SW 1271 (cell line): ENCODE measurements around the gene SNX9.

Experiments
- DNase-seq, 2 experiments: peaks; one replicate each; lab custom pipeline; 2025; lab: John Stamatoyannopoulos, UW

SNX9 gene

GRCh38 chr6:157804448-157805327 lies 18.4 kb upstream of the SNX9 start:
- no peak for DNase-seq

DNA sequence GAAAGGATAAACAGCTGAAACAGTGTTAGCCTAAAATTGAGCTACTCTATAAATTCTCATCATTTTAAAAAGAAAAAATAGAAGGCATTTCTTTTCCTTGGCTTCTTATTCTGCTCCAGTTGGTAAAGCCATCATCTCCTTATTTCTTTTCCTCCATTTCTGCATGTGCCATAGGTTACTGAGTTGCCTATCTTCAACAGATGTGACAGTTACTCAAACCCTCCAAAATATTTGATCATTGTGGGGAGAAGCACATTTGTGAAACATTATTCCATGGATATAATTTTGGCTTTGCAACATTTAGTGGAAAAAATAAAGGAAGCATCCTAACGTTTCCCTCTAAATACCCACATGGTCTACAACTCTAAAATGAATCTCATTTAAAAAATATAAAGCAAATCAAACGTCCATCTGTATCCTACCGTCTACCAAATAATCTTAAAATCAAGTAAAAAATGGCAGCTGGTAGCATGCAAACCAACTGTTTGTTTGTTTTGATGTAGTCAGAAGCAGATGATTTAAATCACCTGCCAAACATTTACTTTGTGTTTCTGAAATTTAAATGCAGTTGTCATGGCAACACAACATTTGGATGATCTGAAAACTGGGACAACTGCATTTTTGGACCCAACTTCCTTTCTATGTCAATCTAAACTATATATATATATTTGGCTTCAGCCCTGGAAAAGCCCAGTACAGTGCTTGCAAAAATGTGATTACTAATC lies 16.8 kb upstream of the SNX9 start:
- no peak for DNase-seq

DNA sequence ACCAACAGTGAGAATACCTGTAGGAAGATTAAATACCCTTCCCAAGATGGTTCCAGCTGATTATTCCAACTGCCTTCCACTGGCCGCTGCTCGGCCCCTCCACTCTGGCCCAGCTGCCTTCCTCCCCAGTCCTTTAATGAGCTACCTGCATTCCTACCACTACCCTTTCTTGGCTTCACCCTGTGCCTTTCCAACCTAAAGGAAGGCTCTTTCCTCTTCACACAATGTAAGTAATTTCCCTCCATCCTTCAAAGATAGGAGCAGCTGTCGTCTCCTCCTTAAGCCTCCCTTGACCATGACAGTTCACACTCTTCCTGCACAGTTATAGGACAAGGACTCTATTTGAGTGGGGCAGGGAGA lies 16.2 kb upstream of the SNX9 start:
- DNase-seq = no peak

DNA sequence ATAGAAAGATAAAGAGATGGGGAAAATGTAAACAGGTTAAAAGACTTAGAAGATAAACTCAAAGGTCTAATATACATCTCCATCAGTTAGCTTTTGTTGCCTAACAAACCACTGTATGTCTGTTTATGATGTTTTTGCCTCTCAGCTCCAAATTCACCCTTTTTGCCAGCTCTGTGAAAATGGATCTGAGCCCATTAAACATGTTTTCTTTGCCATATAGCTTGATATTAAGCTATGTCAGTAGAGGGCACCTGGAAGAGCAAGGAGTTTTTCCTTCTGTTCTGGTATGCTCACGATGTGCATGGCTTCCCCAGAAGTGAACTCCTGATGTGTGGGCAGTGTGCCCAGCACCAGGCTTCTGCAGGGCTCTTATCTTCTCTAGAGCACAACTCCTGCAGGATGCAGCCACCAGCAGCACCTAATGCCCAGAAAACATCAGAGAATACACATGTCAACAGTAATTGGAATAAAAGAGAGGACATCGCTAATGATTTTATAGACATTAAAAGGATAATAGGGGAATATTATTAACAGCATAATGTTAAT lies 14.6 kb upstream of the SNX9 start:
- no peak for DNase-seq

DNA sequence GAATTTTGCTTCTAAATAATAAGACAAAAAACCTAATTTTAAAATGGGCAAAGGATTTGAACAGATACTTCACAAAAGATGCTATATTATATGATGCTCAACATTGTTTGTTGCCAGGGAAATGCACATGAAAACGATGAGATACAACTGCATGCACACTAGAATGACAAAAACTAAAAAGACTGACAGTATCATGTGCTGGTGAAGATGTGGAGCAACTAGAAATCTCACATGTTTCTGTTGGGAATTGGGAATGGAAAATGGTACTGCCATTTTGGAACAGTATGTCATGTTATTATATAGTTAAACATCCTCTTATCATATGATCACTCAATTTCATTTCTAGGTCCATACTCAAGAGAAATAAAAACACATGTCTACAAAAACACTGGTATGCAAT lies 13.4 kb upstream of the SNX9 start:
- DNase-seq = no peak

- no peak for DNase-seq
These were observed 11.9 kb upstream of the SNX9 start for GRCh38 chr6:157811137-157811475.

- no peak for DNase-seq
These were observed 11.4 kb upstream of the SNX9 start for GRCh38 chr6:157811476-157812173.

DNA sequence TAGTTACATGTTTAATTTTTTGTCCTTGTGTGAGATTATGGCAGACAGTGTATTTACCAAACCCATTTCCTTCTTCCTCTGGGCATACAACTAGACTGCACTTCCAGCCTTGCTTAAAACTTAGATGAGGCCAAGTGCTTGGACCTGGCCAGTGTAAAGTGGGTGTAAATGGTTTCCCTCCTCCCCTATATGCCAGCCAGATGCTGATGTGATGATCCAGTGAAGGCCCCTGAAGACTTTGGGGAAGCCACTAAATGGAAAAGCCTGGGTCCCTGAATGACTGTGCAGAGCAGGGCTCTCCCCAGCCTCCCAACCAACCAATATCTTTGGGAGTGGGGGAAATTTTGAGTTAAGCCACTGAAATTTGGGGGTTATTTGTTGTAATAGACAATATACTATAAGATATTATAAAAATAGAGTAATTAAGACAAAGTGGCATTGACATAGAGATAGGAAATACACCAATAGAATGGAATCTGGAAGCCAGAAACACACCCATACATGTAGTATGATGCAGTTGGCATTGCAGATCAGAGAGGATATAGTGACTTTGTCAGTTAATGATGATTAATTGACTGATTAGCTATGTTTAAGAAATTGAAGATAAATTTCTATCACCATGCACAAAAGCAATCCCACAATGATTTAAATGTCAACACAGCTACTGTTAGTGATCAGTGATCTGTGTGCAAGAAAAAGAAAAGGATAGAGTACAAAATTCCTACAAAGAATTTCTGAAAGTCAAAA lies 10.4 kb upstream of the SNX9 start:
- DNase-seq = no peak

- DNase-seq = no peak
These were observed 9.9 kb upstream of the SNX9 start for GRCh38 chr6:157813191-157813590.

- DNase-seq = no peak
These were observed 9.1 kb upstream of the SNX9 start for GRCh38 chr6:157813750-157814455.

DNA sequence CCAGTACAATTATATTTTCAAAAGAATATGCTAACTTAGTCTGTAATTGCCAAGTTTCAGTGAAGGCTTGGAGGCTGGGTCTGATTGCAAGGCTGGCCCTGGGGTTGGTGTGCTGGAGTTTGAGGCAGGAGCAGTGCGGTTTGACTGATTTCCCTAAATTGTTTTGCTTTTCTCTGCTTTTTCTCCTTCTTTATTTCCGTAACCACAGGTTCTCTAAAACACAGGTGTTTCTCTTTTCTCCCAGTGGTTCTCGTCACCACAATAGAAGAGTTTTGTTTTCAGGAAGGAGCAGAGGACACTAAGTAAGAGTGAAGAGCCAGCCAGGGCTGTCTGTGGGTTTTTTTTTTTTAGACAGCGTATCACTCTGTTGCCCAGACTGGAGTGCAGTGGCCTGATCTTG lies 8.2 kb upstream of the SNX9 start:
- DNase-seq = no peak

GRCh38 chr6:157821342-157822033 lies 1.6 kb upstream of the SNX9 start:
- DNase-seq = no peak

DNA sequence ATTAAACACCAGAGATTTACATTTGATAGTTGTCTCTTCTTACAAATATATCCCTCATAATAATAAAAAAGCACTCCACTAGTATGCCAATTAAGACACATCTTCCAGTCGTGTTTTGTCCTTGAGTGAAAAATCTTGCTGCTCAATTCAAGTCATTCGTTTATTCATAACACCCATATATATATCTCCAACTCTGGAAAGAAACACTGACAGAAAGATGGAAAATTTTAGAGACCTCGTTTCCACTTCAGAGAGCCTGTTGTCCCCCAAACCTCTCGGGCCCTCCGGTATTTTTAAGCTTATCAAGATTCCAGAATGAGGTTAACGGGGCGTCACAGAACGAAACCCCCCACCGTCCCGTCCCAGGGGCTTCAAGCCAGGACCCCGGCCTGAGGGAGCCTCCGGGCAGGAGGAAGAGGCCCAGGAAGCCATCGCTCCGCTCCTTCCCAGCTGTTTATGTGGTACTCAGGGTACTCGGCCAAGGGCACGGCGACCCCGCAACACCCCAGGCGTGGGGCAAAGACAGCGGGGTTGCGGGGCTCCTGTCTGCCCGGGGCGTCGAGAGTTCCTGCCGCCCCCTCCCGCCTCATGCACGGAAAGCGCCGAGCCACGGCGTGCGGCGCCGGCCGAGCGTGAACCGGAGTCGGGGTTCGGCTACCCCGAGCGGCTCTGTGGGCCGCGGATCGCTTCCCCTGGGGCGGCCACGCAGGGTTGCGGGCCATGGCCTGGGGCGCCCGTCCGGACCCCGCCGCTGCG lies 623 bp upstream of the SNX9 start:
- DNase-seq = no peak

- DNase-seq = peak; percentile 36 to 56
These were observed 703 bp downstream of the SNX9 start for GRCh38 chr6:157823528-157824370.

GRCh38 chr6:157825243-157825904 lies 2.3 kb downstream of the SNX9 start:
- no peak for DNase-seq

- no peak for DNase-seq
These were observed 7.4 kb downstream of the SNX9 start for GRCh38 chr6:157830354-157831017.

GRCh38 chr6:157831018-157831369 lies 7.9 kb downstream of the SNX9 start:
- no peak for DNase-seq
